ENCODE measurements around the gene ADAMTS9. TPM values are rescaled to one million over a fixed set of nuclear protein-coding genes. Genes with fewer than 3 reads are reported as not detected.

Gene ADAMTS9
- polyA plus RNA-seq, 2 of the 4 experiments (the other 2 are of a cell fraction), result 0.34 to 1.1 TPM

- CTCF ChIA-PET, result interaction anchor here (1.0 to 4.5 kb wide), 2 partner anchors 8 to 12 kb away, joined by 3 to 24 read pairs; no protein-coding TSS in a partner anchor
- Histone ChIP-seq H3K9me3 (no peaks in the 10 kb centered on the region), H3K4me3 (no peak overlapping the region), H3K4me1 (no peaks in the 10 kb centered on the region), H3K27ac (no peak overlapping the region), H3K4me2 (no peak overlapping the region)
- TF ChIP-seq CBX8 (IDR thresholded peaks at IDR 0.05) (no peak), ZSCAN20 (CRISPR knock-in tag; IDR thresholded peaks at IDR 0.05) (no peak), KDM1A (IDR thresholded peaks at IDR 0.05; ENCODE audit: low read depth) (no peak), NPAS2 (CRISPR knock-in tag; IDR thresholded peaks at IDR 0.05; ENCODE audit: borderline replicate concordance) (no peak), RARB (CRISPR knock-in tag; IDR thresholded peaks at IDR 0.05) (no peak), FOXS1 (CRISPR knock-in tag; IDR thresholded peaks at IDR 0.05) (no peak), ZNF302 (CRISPR knock-in tag; IDR thresholded peaks at IDR 0.05) (no peak), PHF8 (IDR thresholded peaks at IDR 0.05; ENCODE audit: borderline replicate concordance, low read depth) (no peak), ESRRA (IDR thresholded peaks at IDR 0.05; ENCODE audit: borderline replicate concordance, low read length) (no peak), HOXA7 (CRISPR knock-in tag; IDR thresholded peaks at IDR 0.05) (no peak), SREBF2 (IDR thresholded peaks at IDR 0.05) (no peak)
- TF ChIP-seq, protein P1, sequence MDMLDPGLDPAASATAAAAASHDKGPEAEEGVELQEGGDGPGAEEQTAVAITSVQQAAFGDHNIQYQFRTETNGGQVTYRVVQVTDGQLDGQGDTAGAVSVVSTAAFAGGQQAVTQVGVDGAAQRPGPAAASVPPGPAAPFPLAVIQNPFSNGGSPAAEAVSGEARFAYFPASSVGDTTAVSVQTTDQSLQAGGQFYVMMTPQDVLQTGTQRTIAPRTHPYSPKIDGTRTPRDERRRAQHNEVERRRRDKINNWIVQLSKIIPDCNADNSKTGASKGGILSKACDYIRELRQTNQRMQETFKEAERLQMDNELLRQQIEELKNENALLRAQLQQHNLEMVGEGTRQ (IDR thresholded peaks at IDR 0.05), result no peak
- TF ChIP-seq, protein P2, sequence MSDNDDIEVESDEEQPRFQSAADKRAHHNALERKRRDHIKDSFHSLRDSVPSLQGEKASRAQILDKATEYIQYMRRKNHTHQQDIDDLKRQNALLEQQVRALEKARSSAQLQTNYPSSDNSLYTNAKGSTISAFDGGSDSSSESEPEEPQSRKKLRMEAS (IDR thresholded peaks at IDR 0.05), result no peak
- TF ChIP-seq, protein P3, sequence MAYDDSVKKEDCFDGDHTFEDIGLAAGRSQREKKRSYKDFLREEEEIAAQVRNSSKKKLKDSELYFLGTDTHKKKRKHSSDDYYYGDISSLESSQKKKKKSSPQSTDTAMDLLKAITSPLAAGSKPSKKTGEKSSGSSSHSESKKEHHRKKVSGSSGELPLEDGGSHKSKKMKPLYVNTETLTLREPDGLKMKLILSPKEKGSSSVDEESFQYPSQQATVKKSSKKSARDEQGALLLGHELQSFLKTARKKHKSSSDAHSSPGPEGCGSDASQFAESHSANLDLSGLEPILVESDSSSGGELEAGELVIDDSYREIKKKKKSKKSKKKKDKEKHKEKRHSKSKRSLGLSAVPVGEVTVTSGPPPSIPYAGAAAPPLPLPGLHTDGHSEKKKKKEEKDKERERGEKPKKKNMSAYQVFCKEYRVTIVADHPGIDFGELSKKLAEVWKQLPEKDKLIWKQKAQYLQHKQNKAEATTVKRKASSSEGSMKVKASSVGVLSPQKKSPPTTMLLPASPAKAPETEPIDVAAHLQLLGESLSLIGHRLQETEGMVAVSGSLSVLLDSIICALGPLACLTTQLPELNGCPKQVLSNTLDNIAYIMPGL (CRISPR knock-in tag; IDR thresholded peaks at IDR 0.05; ENCODE audit: borderline replicate concordance), result no peak
- DNase-seq (ENCODE audit: low read depth in 1 of 2, low spot score in 1 of 2), result no peak
- no peak for ATAC-seq
- POLR2A ChIA-PET, result no interaction called here
- no peak for FAIRE-seq
- WGBS (ENCODE audit: missing lambda C conversion rate), result 40% methylated on average over 4 of the region's 4 CpGs
Measured at GRCh38 chr3:64541803-64542202, 146.0 kb downstream of the ADAMTS9 start.

DNA sequence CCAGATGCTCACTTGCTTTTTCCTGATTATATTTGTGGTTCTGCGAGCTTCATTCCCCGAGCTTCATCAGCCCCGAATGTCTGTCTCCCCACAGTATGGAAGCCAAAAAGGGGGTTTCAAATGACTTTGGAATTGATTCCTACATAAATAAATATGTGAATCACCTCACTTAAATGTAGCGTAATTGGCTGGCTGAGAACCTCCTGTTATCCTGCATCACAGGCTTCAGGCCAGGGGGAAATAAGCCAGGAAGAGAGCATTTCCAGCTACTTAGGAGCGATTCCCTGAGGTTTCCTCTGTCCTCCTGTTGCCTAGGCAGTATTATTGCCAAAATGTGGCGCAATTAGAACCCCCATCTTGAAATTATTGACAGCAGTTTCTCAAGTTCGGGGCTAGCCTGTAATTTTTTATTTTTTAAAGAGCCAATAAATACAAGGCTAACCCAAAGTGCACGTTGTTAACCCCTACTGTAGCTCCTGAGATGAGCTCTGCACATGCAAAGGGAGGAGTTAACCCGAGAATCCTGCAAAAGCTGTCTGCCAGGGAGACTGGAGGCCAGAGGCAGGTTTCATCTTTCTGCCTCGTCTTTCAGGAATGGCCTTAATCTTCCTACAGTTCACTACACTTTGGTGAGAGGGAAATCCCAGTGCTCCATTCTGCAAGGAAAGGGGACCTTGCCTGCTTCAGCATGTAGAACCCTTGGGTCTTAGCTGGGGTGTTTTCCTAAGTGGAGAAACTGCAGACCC lies 148.2 kb downstream of the ADAMTS9 start:
- CTCF ChIA-PET, result interaction anchor here (4.5 kb wide), 1 partner anchor 10 kb away, joined by 24 read pairs; no protein-coding TSS in a partner anchor
- WGBS (ENCODE audit: missing lambda C conversion rate), result 17% methylated on average over 9 of the region's 10 CpGs
- ATAC-seq, result no peak

GRCh38 chr3:64536166-64536565 lies 151.6 kb downstream of the ADAMTS9 start:
- H3K4me3 ChIP-seq, result no peak overlapping the region
- ChIA-PET CTCF (no interaction called here), POLR2A (no interaction called here)
- no peak for FAIRE-seq
- no peaks in the 10 kb centered on the region for H3K9me3 ChIP-seq
- no peak for TF ChIP-seq EHF (CRISPR knock-in tag; IDR thresholded peaks at IDR 0.05)
- no peak for TF ChIP-seq JUNB (IDR thresholded peaks at IDR 0.05)
- no peak for TF ChIP-seq FOSB (CRISPR knock-in tag; IDR thresholded peaks at IDR 0.05)
- no peak for TF ChIP-seq NFE2L2 (conservative IDR thresholded peaks at IDR 0.05; ENCODE audit: low read length)
- TF ChIP-seq BCL3 (IDR thresholded peaks at IDR 0.05), result no peak
- ATAC-seq, result no peak
- H3K27ac ChIP-seq, result no peak overlapping the region
- H3K4me2 ChIP-seq, result no peak overlapping the region
- peaks cover 4% of the 10 kb centered on the region; the same call in 1 of the 3 replicates for H3K4me1 ChIP-seq
- WGBS (ENCODE audit: missing lambda C conversion rate), result 80% methylated on average over 2 of the region's 2 CpGs
- no peak for DNase-seq (ENCODE audit: low read depth in 1 of 2, low spot score in 1 of 2)

More for the DNA sequence above, 148.2 kb downstream of the ADAMTS9 start:
- POLR2A ChIA-PET, result no interaction called here
- no peak for FAIRE-seq
- H3K4me2 ChIP-seq, result no peak overlapping the region
- DNase-seq (ENCODE audit: low read depth in 1 of 2, low spot score in 1 of 2), result no peak
- no peak overlapping the region for H3K4me3 ChIP-seq
- no peak overlapping the region for H3K27ac ChIP-seq
- no peaks in the 10 kb centered on the region for H3K9me3 ChIP-seq
- no peaks in the 10 kb centered on the region for H3K4me1 ChIP-seq
- TF ChIP-seq EHMT2 (IDR thresholded peaks at IDR 0.05; ENCODE audit: low read depth) (no peak), KDM1A (IDR thresholded peaks at IDR 0.05; ENCODE audit: low read depth) (no peak)
